HepG2 (cell line): ENCODE results near the gene DUSP22. TPM values are rescaled to one million over a fixed set of nuclear protein-coding genes. Genes with fewer than 3 reads are reported as not detected.

Source experiments
- ATAC-seq: fragments of 200-7000 bp; cut with Tn5 transposase; 3 replicates; pipeline ENCODE4 v1.9.1; 2020; ENCODE audit warnings: mild to moderate bottlenecking, moderate library complexity
- BruUV-seq: library from RNA; stranded (reverse); fragments of 400-500 nt; replicated peaks from 2 replicates; lab custom pipeline; 2021; lab: Mats Ljungman, UMichigan
- CTCF ChIA-PET: fragments of 300-600 bp; formaldehyde crosslinking; extraction: SDS; loops from one replicate; lab custom pipeline; 2021; ENCODE audit warnings: low total read pairs, inconsistent platforms, low intra/inter-chr PET ratio; lab: Yijun Ruan, JAX
- POLR2A ChIA-PET: fragments of 350-600 bp; sonication (Branson Sonifier 250); formaldehyde crosslinking; loops from one replicate; lab custom pipeline; 2020; ENCODE audit warnings: antibody characterized with exemption, inconsistent platforms; lab: Yijun Ruan, JAX
- DNase-seq: peaks from one replicate; pipeline ENCODE4 v3.0.0-alpha.2; 2015; ENCODE audit warnings: low spot score
- FAIRE-seq: peaks from 3 replicates; lab custom pipeline; 2011; peaks lifted over from hg19 to GRCh38; lab: Jason Lieb, UNC
- H2AFZ ChIP-seq: one replicate; pipeline ENCODE4 v1.6.1; 2011; ENCODE audit warnings: low read length, inconsistent platforms
- H3K27ac ChIP-seq: fragments of 300-600 bp; 3 replicates; pipeline ENCODE4 v1.8.0; 2011; ENCODE audit warnings: mixed run types, mild to moderate bottlenecking, mixed read lengths, low read length, inconsistent platforms; ENCODE audit not compliant: insufficient read depth; ENCODE audit errors: extremely low read length
- H3K27me3 ChIP-seq, 2 experiments: fragments of 200-600 bp in 1 of 2; 2 replicates in 1 of 2; 3 replicates in 1 of 2; pipeline versions ENCODE4 v1.6.0 to v1.8.0; 2011; ENCODE audit warnings: low read length in 2 of 2, mild to moderate bottlenecking in 2 of 2, moderate library complexity in 2 of 2, inconsistent platforms in 1 of 2; ENCODE audit not compliant: insufficient read depth in 2 of 2, control insufficient read depth in 1 of 2
- H3K36me3 ChIP-seq, 2 experiments: fragments of 200-600 bp in 1 of 2; replicated peaks in 1 of 2; 2 replicates in 1 of 2; 3 replicates in 1 of 2; pipeline versions ENCODE4 v1.5.1 to v1.8.0; 2011; ENCODE audit warnings: low read length in 2 of 2, inconsistent platforms in 1 of 2; ENCODE audit not compliant: insufficient read depth in 2 of 2, control insufficient read depth in 1 of 2
- H3K4me1 ChIP-seq: 2 replicates; pipeline ENCODE4 v1.5.1; 2012; ENCODE audit warnings: low read length, inconsistent platforms; ENCODE audit not compliant: insufficient read depth
- H3K4me2 ChIP-seq: 2 replicates; pipeline ENCODE4 v1.6.0; 2011; ENCODE audit warnings: low read depth, low read length, inconsistent platforms
- H3K4me3 ChIP-seq, 3 experiments: fragments of 200-600 bp in 1 of 3; sonication (generic), shearing (Covaris generic) in 1 of 3; replicated peaks in 1 of 3; 2 replicates each; pipeline ENCODE4 v1.5.1; 2011 to 2016; ENCODE audit warnings: low read length in 3 of 3, inconsistent platforms in 2 of 3, low read depth in 2 of 3, mild to moderate bottlenecking in 2 of 3, control low read depth in 1 of 3, mixed read lengths in 1 of 3; ENCODE audit not compliant: insufficient read depth in 1 of 3
- H3K79me2 ChIP-seq: one replicate; pipeline ENCODE4 v1.6.1; 2011; ENCODE audit warnings: low read length, inconsistent platforms; ENCODE audit not compliant: insufficient read depth
- H3K9ac ChIP-seq: 2 replicates; pipeline ENCODE4 v1.6.0; 2011; ENCODE audit warnings: mild to moderate bottlenecking, low read depth, low read length, inconsistent platforms; ENCODE audit not compliant: insufficient read depth
- H3K9me3 ChIP-seq: 2 replicates; pipeline ENCODE4 v1.5.1; 2012; ENCODE audit warnings: mild to moderate bottlenecking, low read length
- H4K20me1 ChIP-seq: 2 replicates; pipeline ENCODE4 v1.6.0; 2011; ENCODE audit warnings: inconsistent platforms, mild to moderate bottlenecking, low read length, moderate library complexity; ENCODE audit not compliant: insufficient read depth
- CEBPG ChIP-seq: IDR thresholded peaks from 2 replicates; pipeline ENCODE4 v1.6.1; 2016
- GMEB2 ChIP-seq: IDR thresholded peaks from 2 replicates; pipeline ENCODE4 v1.6.1; 2016; ENCODE audit warnings: missing biosample characterization, missing genetic modification reagents, low read depth
- HOXD1 ChIP-seq: sonication (generic); formaldehyde crosslinking; IDR thresholded peaks from 2 replicates; pipeline ENCODE4 v1.5.0; 2020; ENCODE audit warnings: missing genetic modification reagents
- NFIC ChIP-seq: IDR thresholded peaks from 2 replicates; pipeline ENCODE4 v1.6.1; 2012; ENCODE audit warnings: mild to moderate bottlenecking, low read length, inconsistent platforms
- POLR2G ChIP-seq: fragments of 200-400 bp; formaldehyde crosslinking; IDR thresholded peaks from 2 replicates; pipeline ENCODE4 v1.6.1; 2018; ENCODE audit warnings: mild to moderate bottlenecking, low read depth, low read length, moderate library complexity
- ZNF138 ChIP-seq: sonication (generic); formaldehyde crosslinking; IDR thresholded peaks from 2 replicates; pipeline ENCODE4 v1.5.0; 2020; ENCODE audit warnings: mild to moderate bottlenecking, low read depth, missing genetic modification reagents
- ZNF446 ChIP-seq: sonication (generic); formaldehyde crosslinking; IDR thresholded peaks from 2 replicates; pipeline ENCODE4 v1.5.0; 2020; ENCODE audit warnings: mild to moderate bottlenecking, missing genetic modification reagents
- ZNF547 ChIP-seq: sonication (generic); formaldehyde crosslinking; IDR thresholded peaks from 2 replicates; pipeline ENCODE4 v1.5.1; 2020; ENCODE audit warnings: mild to moderate bottlenecking, missing genetic modification reagents
- ZNF788 ChIP-seq: sonication (generic); formaldehyde crosslinking; IDR thresholded peaks from 2 replicates; pipeline ENCODE4 v1.5.0; 2020; ENCODE audit warnings: mild to moderate bottlenecking, missing genetic modification reagents, borderline replicate concordance
- WGBS: methylation state at CpG from one replicate; pipeline ENCODE4 v1.1.6; 2017; ENCODE audit warnings: low lambda C conversion rate; 5-methylcytosine and 5-hydroxymethylcytosine counted together
- in situ Hi-C: cut with HindIII; loops from 2 replicates; pipeline ENCODE4 v1.10.0; 2017; ENCODE audit warnings: low pct_unique_long_range_greater_than_20kb; ENCODE audit not compliant: extremely low pct_ligation_motif_present
- intact Hi-C: fragments of 100-400 bp; cut with micrococcal nuclease; formaldehyde crosslinking; loops from one replicate; pipeline ENCODE4 v1.10.0; 2022; ENCODE audit not compliant: unreplicated experiment
- polyA plus RNA-seq, 8 experiments: library from polyadenylated mRNA; depleted of rRNA in 3 of 8; stranded (reverse) in 7 of 8; unstranded in 1 of 8; fragments of >200 nt; fragmentation: Illumina TruSeq in 4 of 8; extraction: Trizol in 4 of 8; gene quantifications; 2 replicates each; pipeline versions ENCODE4 v1.2.1 to v1.2.3, GENCODE V29; 2011 to 2016; ENCODE audit warnings: low read depth in 4 of 8, missing spikeins in 1 of 8, mixed read lengths in 1 of 8; ENCODE audit not compliant: insufficient read depth in 1 of 8
- total RNA-seq, 5 experiments: library from RNA; depleted of rRNA; stranded (reverse); fragments of >200 nt; fragmentation: Illumina TruSeq; extraction: Trizol; gene quantifications; 2 replicates each; pipeline ENCODE4 v1.2.3, GENCODE V29; 2016; ENCODE audit warnings: low read depth in 1 of 5

Gene DUSP22
- total and polyA plus RNA-seq, 2 of the 13 experiments (the other 11 are each of a cell fraction or from before 2014, with no cell fraction given), result 20.2 to 32.8 TPM

GRCh38 chr6:332671-333070 lies 40.4 kb downstream of the DUSP22 start (continued):
- TF ChIP-seq CEBPG (CRISPR knock-in tag), result no peak
- TF ChIP-seq HOXD1, result no peak

- CTCF ChIA-PET, result no interaction called here
- in situ Hi-C loops, result no loop called here
- Histone ChIP-seq H3K79me2 (no peaks in the 10 kb centered on the region), H3K9ac (no peak overlapping the region), H3K27me3 (no peaks in the 10 kb centered on the region; a peak in 1 of 5 replicates), H3K36me3 (peaks cover 0 to 1% of the 10 kb centered on the region in 2 experiments; a peak in 1 of 5 replicates)
- intact Hi-C loops, result no loop called here
- TF ChIP-seq GMEB2 (CRISPR knock-in tag) (no peak), NFIC (no peak), POLR2G (no peak), ZNF446 (CRISPR knock-in tag) (no peak), ZNF547 (CRISPR knock-in tag) (no peak), ZNF138 (CRISPR knock-in tag) (no peak), ZNF788 (CRISPR knock-in tag) (no peak)
- TF ChIP-seq, all 625 proteins: peak for 0
- Histone ChIP-seq H4K20me1 (no peaks in the 10 kb centered on the region), H3K27ac (no peak overlapping the region), H3K4me3 (no peak overlapping the region), H3K9me3 (no peaks in the 10 kb centered on the region), H2AFZ (no peak overlapping the region), H3K4me2 (no peak overlapping the region), H3K4me1 (peaks cover 16% of the 10 kb centered on the region)
- POLR2A ChIA-PET, result no interaction called here
- FAIRE-seq (no peak), DNase-seq (no peak), ATAC-seq (no peak)
- WGBS, result 67% methylated on average over 13 of the region's 13 CpGs
- BruUV-seq, result no TSS peak
Measured at GRCh38 chr6:333379-334002, 41.2 kb downstream of the DUSP22 start.
